Mucosa of gallbladder (tissue), 1 donor: ENCODE data around the gene SELENBP1. TPM values are rescaled to one million over a fixed set of nuclear protein-coding genes. Genes with fewer than 3 reads are reported as not detected.
A peak's percentile ranks its signal among the peaks of the same experiment; 100 is the strongest.
"Not testable (repeated sequence)": the region's sequence is repeated elsewhere in the genome, so short reads cannot be mapped to it uniquely, and the experiment has no call there.

Experiments used
- DNase-seq: peaks from one replicate; pipeline ENCODE4 v3.0.0-alpha.2; 2020; ENCODE audit warnings: low spot score
- total RNA-seq: library from RNA; stranded (reverse); gene quantifications from one replicate; pipeline ENCODE4 v1.2.1, GENCODE V29; 2021
- donor health status: DM: no; HTN: no; CAD: no.

Gene SELENBP1
- total RNA-seq, 1 donor from 2014 or later: 180 TPM

- no peak for DNase-seq
Measured at GRCh38 chr1:151377150-151377884, 4.8 kb upstream of the SELENBP1 start.

GRCh38 chr1:151373196-151373595, 691 bp upstream of the SELENBP1 start:
- no peak for DNase-seq

- peak; percentile 86 for DNase-seq
Measured at GRCh38 chr1:151371370-151372057, 991 bp downstream of the SELENBP1 start.

- no peak for DNase-seq
Measured at GRCh38 chr1:151370211-151370911, 2.1 kb downstream of the SELENBP1 start.

- no peak for DNase-seq
Measured at GRCh38 chr1:151369621-151370048, 2.9 kb downstream of the SELENBP1 start.

- DNase-seq: no peak
Measured at GRCh38 chr1:151369302-151369610, 3.2 kb downstream of the SELENBP1 start.

GRCh38 chr1:151368393-151369301, 3.9 kb downstream of the SELENBP1 start:
- peak; percentile 44 for DNase-seq

GRCh38 chr1:151367658-151368392, 4.7 kb downstream of the SELENBP1 start:
- no peak for DNase-seq

- no peak for DNase-seq
Measured at GRCh38 chr1:151364996-151365395, 7.5 kb downstream of the SELENBP1 start.

GRCh38 chr1:151362308-151363155, 10.0 kb downstream of the SELENBP1 start:
- DNase-seq: no peak

GRCh38 chr1:151361883-151362282, 10.6 kb downstream of the SELENBP1 start:
- no peak for DNase-seq

- DNase-seq: no peak
Measured at GRCh38 chr1:151356696-151357095, 15.8 kb downstream of the SELENBP1 start.

GRCh38 chr1:151352021-151352718, 20.3 kb downstream of the SELENBP1 start:
- DNase-seq: peak; percentile 50

- not testable (repeated sequence) for DNase-seq
Measured at GRCh38 chr1:151350323-151350722, 22.2 kb downstream of the SELENBP1 start.

GRCh38 chr1:151347523-151348246, 24.8 kb downstream of the SELENBP1 start:
- no peak for DNase-seq

GRCh38 chr1:151346769-151347522, 25.6 kb downstream of the SELENBP1 start, which contains the start of gene RFX5:
Gene RFX5 (minus strand): TSS chr1:151347252. CDS start chr1:151346320, 932 bp downstream.
- peak; percentile 97 for DNase-seq

GRCh38 chr1:151346082-151346768, 26.3 kb downstream of the SELENBP1 start:
- DNase-seq: no peak
